HepG2 (cell line): ENCODE results near the gene UNC13D. TPM values are rescaled to one million over a fixed set of nuclear protein-coding genes. Genes with fewer than 3 reads are reported as not detected.

ENCODE experiments used
- AHDC1 ChIP-seq: sonication (generic); formaldehyde crosslinking; IDR thresholded peaks from 2 replicates; pipeline ENCODE4 v1.5.1; 2020; ENCODE audit warnings: mild to moderate bottlenecking, missing genetic modification reagents, borderline replicate concordance
- ARID4A ChIP-seq: sonication (generic); formaldehyde crosslinking; IDR thresholded peaks from 2 replicates; pipeline ENCODE4 v1.5.0; 2020; ENCODE audit warnings: mild to moderate bottlenecking, missing genetic modification reagents, borderline replicate concordance
- ESRRA ChIP-seq: sonication (generic); formaldehyde crosslinking; IDR thresholded peaks from 2 replicates; pipeline ENCODE4 v1.5.1; 2020; ENCODE audit warnings: mild to moderate bottlenecking, low read depth, missing genetic modification reagents
- EZH2 ChIP-seq: conservative IDR thresholded peaks from 2 replicates; pipeline ENCODE4 v1.6.1; 2012; ENCODE audit warnings: mild to moderate bottlenecking, low read depth, low read length, moderate library complexity
- FOXP4 ChIP-seq: sonication (generic); formaldehyde crosslinking; IDR thresholded peaks from 2 replicates; pipeline ENCODE4 v1.4.0; 2020; ENCODE audit warnings: missing genetic modification reagents
- MYC ChIP-seq: sonication (generic); formaldehyde crosslinking; IDR thresholded peaks from 2 replicates; pipeline ENCODE4 v1.9.0; 2021; ENCODE audit warnings: missing genetic modification reagents, borderline replicate concordance
- RARG ChIP-seq: sonication (generic); formaldehyde crosslinking; IDR thresholded peaks from 2 replicates; pipeline ENCODE4 v1.4.0; 2020; ENCODE audit warnings: low read depth, mild to moderate bottlenecking, missing genetic modification reagents
- RFX3 ChIP-seq: IDR thresholded peaks from 2 replicates; pipeline ENCODE4 v1.6.1; 2016; ENCODE audit warnings: missing biosample characterization, missing genetic modification reagents
- SRF ChIP-seq: IDR thresholded peaks from 2 replicates; pipeline ENCODE4 v1.6.1; 2011; ENCODE audit warnings: mild to moderate bottlenecking, low read depth, low read length, moderate library complexity
- ZBTB44 ChIP-seq: sonication (generic); formaldehyde crosslinking; IDR thresholded peaks from 2 replicates; pipeline ENCODE4 v1.4.0; 2020; ENCODE audit warnings: missing genetic modification reagents
- ZNF251 ChIP-seq: sonication (generic); formaldehyde crosslinking; IDR thresholded peaks from 2 replicates; pipeline ENCODE4 v1.9.0; 2021; ENCODE audit warnings: mild to moderate bottlenecking, missing genetic modification reagents
- ZNF280B ChIP-seq: sonication (generic); formaldehyde crosslinking; IDR thresholded peaks from 2 replicates; pipeline ENCODE4 v1.5.0; 2020; ENCODE audit warnings: missing genetic modification reagents, mild to moderate bottlenecking, borderline replicate concordance
- ZNF557 ChIP-seq: sonication (generic); formaldehyde crosslinking; IDR thresholded peaks from 2 replicates; pipeline ENCODE4 v1.4.0; 2020; ENCODE audit warnings: missing genetic modification reagents
- polyA plus RNA-seq, 8 experiments: library from polyadenylated mRNA; depleted of rRNA in 3 of 8; stranded (reverse) in 7 of 8; unstranded in 1 of 8; fragments of >200 nt; fragmentation: Illumina TruSeq in 4 of 8; extraction: Trizol in 4 of 8; gene quantifications; 2 replicates each; pipeline versions ENCODE4 v1.2.1 to v1.2.3, GENCODE V29; 2011 to 2016; ENCODE audit warnings: low read depth in 4 of 8, missing spikeins in 1 of 8, mixed read lengths in 1 of 8; ENCODE audit not compliant: insufficient read depth in 1 of 8
- total RNA-seq, 5 experiments: library from RNA; depleted of rRNA; stranded (reverse); fragments of >200 nt; fragmentation: Illumina TruSeq; extraction: Trizol; gene quantifications; 2 replicates each; pipeline ENCODE4 v1.2.3, GENCODE V29; 2016; ENCODE audit warnings: low read depth in 1 of 5

The UNC13D gene
- total and polyA plus RNA-seq, 2 of the 13 experiments (the other 11 are each of a cell fraction or from before 2014, with no cell fraction given), result 29.7 to 42.7 TPM

GRCh38 chr17:75845058-75845711, 981 bp upstream of the UNC13D start (continued):
- TF ChIP-seq RFX3 (CRISPR knock-in tag) (no peak), FOXP4 (CRISPR knock-in tag) (0 out of 2 replicates have a peak, but pooled peaks have one; percentile 45), AHDC1 (no peak), ESRRA (no peak), ZBTB44 (CRISPR knock-in tag) (no peak; the same call in 1 of the 2 replicates), EZH2 (no peak), ZNF251 (CRISPR knock-in tag) (no peak), ARID4A (CRISPR knock-in tag) (peak; percentile 55; the same call in 1 of the 2 replicates), ZNF557 (CRISPR knock-in tag) (no peak), SRF (no peak), MYC (CRISPR knock-in tag) (0 out of 2 replicates have a peak, but pooled peaks have one; percentile 58), RARG (CRISPR knock-in tag) (no peak), ZNF280B (CRISPR knock-in tag) (peak; percentile 83)
